ENCODE data around the gene SPATA25. TPM values are rescaled to one million over a fixed set of nuclear protein-coding genes. Genes with fewer than 3 reads are reported as not detected.

The SPATA25 gene
- total and polyA plus RNA-seq, 7 experiments from 2014 or later, result 1.0 to 3.9 (median 1.2) TPM; not detected in 2

GRCh38 chr20:45861221-45862075 is 26.0 kb downstream of the SPATA25 start:
- Mint-ChIP-seq H3K27me3 (no peaks in the 10 kb centered on the region), H3K4me3 (no peak overlapping the region), H3K27ac (no peak overlapping the region), H3K9me3 (peaks cover 0 to 3% (median 0%) of the 10 kb centered on the region in 11 donors), H3K4me1 (peaks cover 15 to 44% (median 40%) of the 10 kb centered on the region in 7 donors), H3K36me3 (peaks cover 0 to 19% (median 11%) of the 10 kb centered on the region in 5 donors)
- Histone ChIP-seq H3K27ac (ENCODE audit: low read depth, low read length) (no peak overlapping the region), H3K4me3 (ENCODE audit: low read length) (no peak overlapping the region), H3K4me1 (ENCODE audit: control insufficient read depth in 2 of 2, insufficient read depth in 2 of 2, low read length in 2 of 2) (peaks cover 7 to 8% of the 10 kb centered on the region in 2 donors), H3K36me3 (ENCODE audit: control insufficient read depth in 2 of 3, insufficient read depth in 3 of 3, low read length in 3 of 3) (peaks cover 0 to 5% (median 0%) of the 10 kb centered on the region in 3 experiments), H3K9me3 (ENCODE audit: control insufficient read depth in 2 of 3, low read length in 3 of 3) (no peaks in the 10 kb centered on the region), H3K27me3 (ENCODE audit: control insufficient read depth in 2 of 2, insufficient read depth in 2 of 2, low read length in 2 of 2) (no peaks in the 10 kb centered on the region)
- ATAC-seq (no peak), DNase-seq (no peak)
- ChIA-PET POLR2A (interaction anchor here (1.1 kb wide), 1 partner anchor 74 kb away, joined by 4 read pairs; no protein-coding TSS in a partner anchor), CTCF (no interaction called here)
- intact Hi-C loops (cut with micrococcal nuclease), result no loop called here

- Mint-ChIP-seq H3K36me3 (peaks cover 0 to 19% (median 11%) of the 10 kb centered on the region in 5 donors), H3K27ac (peak overlapping the region in 1 of 9 donors; percentile 32), H3K27me3 (no peaks in the 10 kb centered on the region), H3K9me3 (peaks cover 0 to 3% (median 0%) of the 10 kb centered on the region in 11 donors), H3K4me1 (peaks cover 16 to 50% (median 47%) of the 10 kb centered on the region in 7 donors), H3K4me3 (no peak overlapping the region)
- ChIA-PET CTCF (no interaction called here), POLR2A (interaction anchor here (1.1 to 5.3 kb wide), 2 partner anchors 22 to 75 kb away, joined by 4 to 64 read pairs; partner anchors contain the start of gene ZSWIM1)
- Histone ChIP-seq H3K27ac (ENCODE audit: low read depth, low read length) (no peak overlapping the region), H3K4me1 (ENCODE audit: control insufficient read depth in 2 of 2, insufficient read depth in 2 of 2, low read length in 2 of 2) (peaks cover 14 to 15% of the 10 kb centered on the region in 2 donors), H3K9me3 (ENCODE audit: control insufficient read depth in 2 of 3, low read length in 3 of 3) (no peaks in the 10 kb centered on the region), H3K4me3 (ENCODE audit: low read length) (no peak overlapping the region), H3K36me3 (ENCODE audit: control insufficient read depth in 2 of 3, insufficient read depth in 3 of 3, low read length in 3 of 3) (peaks cover 0 to 5% (median 0%) of the 10 kb centered on the region in 3 experiments), H3K27me3 (ENCODE audit: control insufficient read depth in 2 of 2, insufficient read depth in 2 of 2, low read length in 2 of 2) (no peaks in the 10 kb centered on the region)
- DNase-seq, result no peak
- intact Hi-C loops (cut with micrococcal nuclease), result no loop called here
- no peak for ATAC-seq
Observed at GRCh38 chr20:45860560-45861220, 26.7 kb downstream of the SPATA25 start.

DNA sequence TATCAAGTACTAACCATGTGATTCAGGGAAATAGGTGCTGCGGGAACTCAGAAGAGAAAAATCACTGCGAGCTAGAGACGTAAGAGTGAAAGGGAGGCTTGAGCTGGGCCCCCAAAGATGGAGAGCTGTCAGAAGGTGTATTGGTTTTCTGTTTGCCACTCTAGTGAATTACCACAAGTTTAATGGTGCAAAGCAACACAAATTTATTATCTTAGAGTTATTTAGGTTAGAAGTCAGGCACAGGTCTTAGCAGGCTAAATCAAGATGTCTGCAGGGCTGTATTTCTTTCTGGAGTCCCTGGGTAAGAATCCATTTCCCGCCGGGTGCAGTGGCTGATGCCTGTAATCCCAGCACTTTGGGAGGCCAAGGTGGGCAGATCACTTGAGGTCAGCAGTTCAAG is 27.5 kb downstream of the SPATA25 start:
- peaks cover 0 to 5% (median 0%) of the 10 kb centered on the region in 3 experiments for H3K36me3 ChIP-seq (ENCODE audit: control insufficient read depth in 2 of 3, insufficient read depth in 3 of 3, low read length in 3 of 3)
- DNase-seq, result no peak
- Mint-ChIP-seq H3K4me1 (peaks cover 16 to 56% (median 54%) of the 10 kb centered on the region in 7 donors), H3K36me3 (peaks cover 0 to 19% (median 11%) of the 10 kb centered on the region in 5 donors), H3K27ac (no peak overlapping the region), H3K4me3 (peak overlapping the region in 1 of 10 donors; percentile 56), H3K9me3 (peaks cover 0 to 3% (median 0%) of the 10 kb centered on the region in 11 donors), H3K27me3 (no peaks in the 10 kb centered on the region)
- CTCF ChIA-PET, result no interaction called here
- no peak overlapping the region for H3K27ac ChIP-seq (ENCODE audit: low read depth, low read length)
- H3K4me3 ChIP-seq (ENCODE audit: low read length), result no peak overlapping the region
- POLR2A ChIA-PET, result interaction anchor here (5.3 kb wide), 1 partner anchor 23 kb away, joined by 64 read pairs; the partner anchor contains the start of gene ZSWIM1
- peaks cover 16 to 20% of the 10 kb centered on the region in 2 donors for H3K4me1 ChIP-seq (ENCODE audit: control insufficient read depth in 2 of 2, insufficient read depth in 2 of 2, low read length in 2 of 2)
- no peak for ATAC-seq
- no peaks in the 10 kb centered on the region for H3K9me3 ChIP-seq (ENCODE audit: control insufficient read depth in 2 of 3, low read length in 3 of 3)
- intact Hi-C loops (cut with micrococcal nuclease), result loop anchor here in 1 of 2 donors (5.0 to 10.0 kb wide), 2 partner anchors 445 to 973 kb away; partner anchors contain the start of genes PIGT and YWHAB
- no peaks in the 10 kb centered on the region for H3K27me3 ChIP-seq (ENCODE audit: control insufficient read depth in 2 of 2, insufficient read depth in 2 of 2, low read length in 2 of 2)

DNA sequence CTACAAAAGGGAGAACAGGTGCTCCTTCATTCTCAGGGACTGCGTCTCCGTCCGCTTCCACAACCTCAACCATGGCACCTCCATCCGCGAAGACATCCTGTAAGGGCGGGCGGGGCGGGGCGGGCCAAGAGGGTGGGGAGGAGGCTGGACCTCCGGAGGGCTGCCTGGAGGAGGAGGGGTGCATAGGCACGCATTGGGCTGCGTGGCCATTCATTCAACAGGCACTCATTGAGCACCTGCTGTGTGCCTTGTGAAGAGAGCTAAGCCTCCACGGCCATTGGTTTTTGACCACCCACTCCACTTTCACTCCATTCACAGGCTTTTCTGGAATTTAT is 29.6 kb downstream of the SPATA25 start:
- peak overlapping the region; percentile 96 to 99 (median 98) for H3K27ac Mint-ChIP-seq
- peaks cover 0 to 3% (median 0%) of the 10 kb centered on the region in 11 donors for H3K9me3 Mint-ChIP-seq
- H3K36me3 Mint-ChIP-seq, result peaks cover 0 to 20% (median 16%) of the 10 kb centered on the region in 5 donors
- peak overlapping the region; percentile 94 for H3K4me3 ChIP-seq (ENCODE audit: low read length)
- ChIA-PET POLR2A (interaction anchor here (0.5 to 5.3 kb wide), 10 partner anchors 9 to 114 kb away, joined by 3 to 64 read pairs (median 8); partner anchors contain the start of genes CTSA, DNTTIP1, NEURL2 and PCIF1), CTCF (no interaction called here)
- H3K27me3 ChIP-seq (ENCODE audit: control insufficient read depth in 2 of 2, insufficient read depth in 2 of 2, low read length in 2 of 2), result no peaks in the 10 kb centered on the region
- H3K4me1 Mint-ChIP-seq, result peaks cover 23 to 74% (median 61%) of the 10 kb centered on the region in 7 donors
- H3K27me3 Mint-ChIP-seq, result no peaks in the 10 kb centered on the region
- peak overlapping the region; percentile 95 to 98 (median 96) for H3K4me3 Mint-ChIP-seq
- no peaks in the 10 kb centered on the region for H3K9me3 ChIP-seq (ENCODE audit: control insufficient read depth in 2 of 3, low read length in 3 of 3)
- intact Hi-C loops (cut with micrococcal nuclease), result loop anchor here (1.0 to 10.0 kb wide), 15 partner anchors 23 to 971 kb away; partner anchors contain the start of genes CTSA (in 2 of the 2), DNTTIP1 (in 2 of the 2), NEURL2 (in 2 of the 2) and UBE2C (in 2 of the 2)
- peaks cover 16 to 26% of the 10 kb centered on the region in 2 donors for H3K4me1 ChIP-seq (ENCODE audit: control insufficient read depth in 2 of 2, insufficient read depth in 2 of 2, low read length in 2 of 2)
- DNase-seq (no peak), ATAC-seq (peak; percentile 10)
- peaks cover 0 to 21% (median 9%) of the 10 kb centered on the region in 3 experiments for H3K36me3 ChIP-seq (ENCODE audit: control insufficient read depth in 2 of 3, insufficient read depth in 3 of 3, low read length in 3 of 3)
- peak overlapping the region; percentile 95 for H3K27ac ChIP-seq (ENCODE audit: low read depth, low read length)

DNA sequence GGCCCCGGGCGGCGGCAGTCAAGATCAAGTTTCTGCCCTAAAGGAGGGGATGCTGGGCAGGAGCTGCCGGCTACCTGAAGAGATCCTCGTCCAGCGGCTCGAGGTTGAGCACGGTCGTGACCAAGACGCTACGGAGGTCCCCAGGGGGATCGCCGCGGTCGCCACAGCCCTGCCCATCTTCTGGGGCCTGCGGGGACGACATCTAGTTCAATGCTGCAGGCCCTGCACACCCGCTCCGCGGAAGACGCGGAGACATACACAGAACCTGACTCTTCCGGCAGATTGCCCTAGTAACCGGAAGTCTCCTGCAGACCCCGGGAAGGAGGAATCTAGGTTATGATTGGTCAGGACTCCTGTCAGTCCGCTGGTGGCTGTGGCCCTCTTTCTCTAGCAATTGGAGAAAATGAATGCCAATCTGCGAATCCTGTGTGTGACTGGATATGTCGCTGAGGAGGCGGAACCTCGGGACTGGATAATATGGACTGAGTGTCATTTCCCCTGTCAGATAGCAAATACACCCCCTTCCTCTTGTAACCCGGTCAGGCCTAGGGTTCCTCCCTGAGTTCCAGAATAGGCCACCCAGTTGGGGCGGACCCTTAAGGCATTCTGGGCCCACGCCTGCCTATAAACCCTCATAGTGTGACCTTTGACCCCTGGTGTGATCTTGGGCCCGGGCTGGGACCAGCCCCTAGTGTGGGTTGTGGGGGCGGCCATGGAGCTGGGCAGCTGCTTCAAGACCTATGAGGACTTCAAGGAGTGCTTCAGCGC is 30.1 kb downstream of the SPATA25 start, which contains the start of the genes ACOT8 and ZSWIM3:
ACOT8 (minus strand) TSS at position 279 of the 768 bp plus-strand sequence; CDS start at position 202, 77 bp downstream.
ZSWIM3 (plus strand) TSS at position 501 of the 768 bp plus-strand sequence; CDS start at position 713, 212 bp downstream.
- Mint-ChIP-seq H3K4me3 (peak within 1 kb of the TSS; percentile 95 to 98 (median 96)), H3K9me3 (peaks cover 0 to 3% (median 0%) of the 10 kb centered on the region in 11 donors), H3K27me3 (no peaks in the 10 kb centered on the region), H3K36me3 (peaks cover 0 to 23% (median 16%) of the 10 kb centered on the region in 5 donors), H3K4me1 (peaks cover 23 to 76% (median 63%) of the 10 kb centered on the region in 7 donors), H3K27ac (peak within 1 kb of the TSS; percentile 96 to 99 (median 98))
- peak within 1 kb of the TSS; percentile 95 for H3K27ac ChIP-seq (ENCODE audit: low read depth, low read length)
- CTCF ChIA-PET, result no interaction called here
- H3K27me3 ChIP-seq (ENCODE audit: control insufficient read depth in 2 of 2, insufficient read depth in 2 of 2, low read length in 2 of 2), result no peaks in the 10 kb centered on the region
- peaks cover 16 to 26% of the 10 kb centered on the region in 2 donors for H3K4me1 ChIP-seq (ENCODE audit: control insufficient read depth in 2 of 2, insufficient read depth in 2 of 2, low read length in 2 of 2)
- POLR2A ChIA-PET, result interaction anchor here (0.5 to 5.3 kb wide), 12 partner anchors 10 to 114 kb away, joined by 3 to 64 read pairs (median 5); partner anchors contain the start of genes CTSA, DNTTIP1, NEURL2 and PCIF1
- ATAC-seq, result peak; percentile 99
- H3K9me3 ChIP-seq (ENCODE audit: control insufficient read depth in 2 of 3, low read length in 3 of 3), result no peaks in the 10 kb centered on the region
- peak; percentile 62 to 100 (median 97) for DNase-seq
- intact Hi-C loops (cut with micrococcal nuclease), result loop anchor here (1.0 to 10.0 kb wide), 15 partner anchors 23 to 970 kb away; partner anchors contain the start of genes CTSA (in 2 of the 2), DNTTIP1 (in 2 of the 2), NEURL2 (in 2 of the 2) and UBE2C (in 2 of the 2)
- H3K36me3 ChIP-seq (ENCODE audit: control insufficient read depth in 2 of 3, insufficient read depth in 3 of 3, low read length in 3 of 3), result peaks cover 0 to 24% (median 9%) of the 10 kb centered on the region in 3 experiments
- H3K4me3 ChIP-seq (ENCODE audit: low read length), result peak within 1 kb of the TSS; percentile 94
